ENCODE measurements around the gene VWF. TPM values are rescaled to one million over a fixed set of nuclear protein-coding genes. Genes with fewer than 3 reads are reported as not detected.

The VWF gene
- total RNA-seq, 2 experiments from 2014 or later: 0.11 to 0.13 TPM

DNA sequence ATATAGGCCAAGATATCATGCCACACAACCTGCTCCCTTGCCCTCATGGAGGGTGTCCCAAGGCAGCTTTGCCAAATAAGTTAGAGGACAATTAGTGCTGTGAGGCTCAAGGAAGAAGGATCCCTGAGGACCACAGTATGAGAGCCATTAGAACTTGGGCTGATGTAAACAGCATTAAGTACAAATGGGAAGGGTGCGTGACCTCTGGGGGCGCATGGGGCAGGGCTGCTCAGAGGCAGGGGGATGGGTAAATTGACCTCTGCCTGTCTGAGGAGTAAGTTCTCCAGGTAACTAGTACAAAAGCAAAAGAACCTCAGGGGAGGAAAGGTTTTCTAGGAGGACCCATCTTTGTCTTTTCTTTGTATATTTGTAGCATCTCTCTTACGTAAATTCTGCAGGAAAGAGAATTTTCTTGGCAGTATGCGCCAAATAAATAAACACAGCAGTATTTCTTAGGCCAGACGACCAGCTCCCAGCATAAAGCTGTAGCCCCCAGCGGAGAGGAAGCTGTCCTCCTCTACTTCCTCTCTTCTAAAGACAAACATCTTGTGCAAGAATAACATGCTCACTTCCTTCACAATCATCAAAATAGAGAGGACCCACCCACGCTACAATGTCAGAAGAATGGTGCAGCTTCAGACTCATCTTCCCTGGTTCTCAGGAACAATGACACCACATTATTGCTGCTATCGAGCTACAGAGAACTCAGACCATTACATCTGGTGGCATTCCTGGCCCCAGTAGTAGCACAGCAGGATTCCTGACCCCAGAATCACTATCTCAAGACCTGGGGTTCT lies 16.4 kb upstream of the VWF start:
- ATAC-seq: peak; percentile 75
- H3K36me3 Mint-ChIP-seq (ENCODE audit: low read depth): peaks cover 3% of the 10 kb centered on the region
- TF ChIP-seq, protein P1, sequence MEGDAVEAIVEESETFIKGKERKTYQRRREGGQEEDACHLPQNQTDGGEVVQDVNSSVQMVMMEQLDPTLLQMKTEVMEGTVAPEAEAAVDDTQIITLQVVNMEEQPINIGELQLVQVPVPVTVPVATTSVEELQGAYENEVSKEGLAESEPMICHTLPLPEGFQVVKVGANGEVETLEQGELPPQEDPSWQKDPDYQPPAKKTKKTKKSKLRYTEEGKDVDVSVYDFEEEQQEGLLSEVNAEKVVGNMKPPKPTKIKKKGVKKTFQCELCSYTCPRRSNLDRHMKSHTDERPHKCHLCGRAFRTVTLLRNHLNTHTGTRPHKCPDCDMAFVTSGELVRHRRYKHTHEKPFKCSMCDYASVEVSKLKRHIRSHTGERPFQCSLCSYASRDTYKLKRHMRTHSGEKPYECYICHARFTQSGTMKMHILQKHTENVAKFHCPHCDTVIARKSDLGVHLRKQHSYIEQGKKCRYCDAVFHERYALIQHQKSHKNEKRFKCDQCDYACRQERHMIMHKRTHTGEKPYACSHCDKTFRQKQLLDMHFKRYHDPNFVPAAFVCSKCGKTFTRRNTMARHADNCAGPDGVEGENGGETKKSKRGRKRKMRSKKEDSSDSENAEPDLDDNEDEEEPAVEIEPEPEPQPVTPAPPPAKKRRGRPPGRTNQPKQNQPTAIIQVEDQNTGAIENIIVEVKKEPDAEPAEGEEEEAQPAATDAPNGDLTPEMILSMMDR (IDR thresholded peaks at IDR 0.05): no peak
- no peaks in the 10 kb centered on the region for H3K27me3 Mint-ChIP-seq
- H3K27ac Mint-ChIP-seq: peak overlapping the region; percentile 95
- H3K4me1 Mint-ChIP-seq (ENCODE audit: low read depth): peaks cover 47% of the 10 kb centered on the region
- CTCF ChIA-PET: interaction anchor here (0.5 to 3.5 kb wide), 7 partner anchors 27 to 346 kb away, joined by 3 to 16 read pairs (median 4); no protein-coding TSS in a partner anchor
- POLR2A ChIA-PET: interaction anchor here (0.9 kb wide), 1 partner anchor 26 kb away, joined by 3 read pairs; no protein-coding TSS in a partner anchor
- intact Hi-C loops (cut with micrococcal nuclease): no loop called here
- peak overlapping the region; percentile 54 for H3K4me3 Mint-ChIP-seq
- H3K9me3 Mint-ChIP-seq: peaks cover 2% of the 10 kb centered on the region
- DNase-seq: peak; percentile 73

DNA sequence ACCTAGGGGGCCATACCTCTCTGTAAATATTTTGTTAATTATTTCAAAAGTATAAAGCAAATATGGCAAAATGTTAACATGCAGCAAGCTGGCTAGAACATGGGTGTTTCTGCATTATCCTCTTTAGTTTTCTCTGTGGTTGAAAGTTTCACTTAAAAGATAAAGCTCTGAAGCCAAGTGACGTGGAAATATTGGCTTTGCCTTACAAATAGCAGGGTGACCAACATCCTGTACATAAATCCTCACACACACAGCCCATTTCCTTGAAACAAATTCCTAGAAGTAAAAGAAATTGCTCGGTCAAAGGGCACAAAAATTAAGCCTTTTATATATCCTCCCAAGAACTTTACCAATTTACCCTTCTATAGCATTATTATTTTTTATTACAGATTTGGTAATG lies 10.6 kb upstream of the VWF start:
- ChIA-PET POLR2A (no interaction called here), CTCF (interaction anchor here (1.6 kb wide), 1 partner anchor 61 kb away, joined by 3 read pairs; no protein-coding TSS in a partner anchor)
- no peaks in the 10 kb centered on the region for H3K36me3 Mint-ChIP-seq (ENCODE audit: low read depth)
- DNase-seq (no peak), ATAC-seq (no peak)
- intact Hi-C loops (cut with micrococcal nuclease): no loop called here
- H3K27ac Mint-ChIP-seq: no peak overlapping the region
- H3K27me3 Mint-ChIP-seq: no peaks in the 10 kb centered on the region
- H3K9me3 Mint-ChIP-seq: peaks cover 5% of the 10 kb centered on the region
- TF ChIP-seq, protein P1 (IDR thresholded peaks at IDR 0.05): no peak
- H3K4me3 Mint-ChIP-seq: no peak overlapping the region
- H3K4me1 Mint-ChIP-seq (ENCODE audit: low read depth): peaks cover 18% of the 10 kb centered on the region

DNA sequence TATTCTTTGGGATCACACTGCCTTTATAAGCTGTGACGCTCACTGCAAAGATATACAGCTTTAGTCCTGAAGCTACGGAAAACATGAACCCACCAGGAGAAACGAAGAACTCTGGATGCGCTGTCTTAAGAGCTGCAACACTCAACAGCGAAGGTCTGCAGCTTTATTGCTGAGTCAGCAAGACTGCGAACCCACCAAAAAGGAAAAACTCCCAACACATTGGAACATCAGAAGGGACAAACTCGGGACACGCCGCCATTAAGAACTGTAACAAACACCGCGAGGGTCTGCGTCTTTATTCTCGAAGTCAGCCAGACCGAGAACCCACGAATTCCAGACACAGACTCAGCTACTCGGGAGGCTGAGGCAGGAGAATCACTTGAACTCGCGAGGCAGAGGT lies 9.2 kb upstream of the VWF start:
- Mint-ChIP-seq H3K27me3 (no peaks in the 10 kb centered on the region), H3K4me3 (no peak overlapping the region), H3K4me1 (ENCODE audit: low read depth) (peaks cover 8% of the 10 kb centered on the region), H3K9me3 (peaks cover 3% of the 10 kb centered on the region), H3K27ac (no peak overlapping the region), H3K36me3 (ENCODE audit: low read depth) (no peaks in the 10 kb centered on the region)
- TF ChIP-seq, protein P1 (IDR thresholded peaks at IDR 0.05): no peak
- intact Hi-C loops (cut with micrococcal nuclease): no loop called here
- no peak for DNase-seq
- CTCF ChIA-PET: interaction anchor here (1.3 kb wide), 1 partner anchor 62 kb away, joined by 3 read pairs; no protein-coding TSS in a partner anchor
- ATAC-seq: no peak
- POLR2A ChIA-PET: no interaction called here

GRCh38 chr12:6132496-6132895 lies 8.0 kb upstream of the VWF start:
- peaks cover 2% of the 10 kb centered on the region for H3K4me1 Mint-ChIP-seq (ENCODE audit: low read depth)
- DNase-seq: no peak
- intact Hi-C loops (cut with micrococcal nuclease): no loop called here
- H3K27ac Mint-ChIP-seq: no peak overlapping the region
- no peaks in the 10 kb centered on the region for H3K36me3 Mint-ChIP-seq (ENCODE audit: low read depth)
- ChIA-PET CTCF (no interaction called here), POLR2A (no interaction called here)
- TF ChIP-seq, protein P1 (IDR thresholded peaks at IDR 0.05): no peak
- H3K4me3 Mint-ChIP-seq: no peak overlapping the region
- ATAC-seq: no peak
- H3K9me3 Mint-ChIP-seq: peaks cover 3% of the 10 kb centered on the region
- no peaks in the 10 kb centered on the region for H3K27me3 Mint-ChIP-seq

GRCh38 chr12:6125310-6125608 lies 789 bp upstream of the VWF start:
- no peak for ATAC-seq
- Mint-ChIP-seq H3K27me3 (no peaks in the 10 kb centered on the region), H3K36me3 (ENCODE audit: low read depth) (no peaks in the 10 kb centered on the region), H3K9me3 (no peaks in the 10 kb centered on the region), H3K4me1 (ENCODE audit: low read depth) (no peaks in the 10 kb centered on the region), H3K27ac (no peak overlapping the region), H3K4me3 (no peak overlapping the region)
- CTCF ChIA-PET: interaction anchor here (1.2 kb wide), 1 partner anchor 86 kb away, joined by 5 read pairs; no protein-coding TSS in a partner anchor
- TF ChIP-seq, protein P1 (IDR thresholded peaks at IDR 0.05): no peak
- no peak for DNase-seq
- POLR2A ChIA-PET: no interaction called here
- intact Hi-C loops (cut with micrococcal nuclease): no loop called here
